Bronchial epithelial cell (primary cell): Measurements from ENCODE around the gene SDCCAG8. TPM values are rescaled to one million over a fixed set of nuclear protein-coding genes. Genes with fewer than 3 reads are reported as not detected.

Source experiments
- DNase-seq: peaks from one replicate; pipeline ENCODE4 v3.0.0-alpha.2; 2010; ENCODE audit warnings: low read depth
- FAIRE-seq: peaks from 2 replicates; lab custom pipeline; 2011; peaks lifted over from hg19 to GRCh38; lab: Jason Lieb, UNC
- H3K27me3 ChIP-seq: 2 replicates; pipeline ENCODE4 v1.5.1; 2011; ENCODE audit warnings: low read length; ENCODE audit not compliant: control insufficient read depth, insufficient read depth
- H3K36me3 ChIP-seq: 2 replicates; pipeline ENCODE4 v1.5.1; 2011; ENCODE audit warnings: low read length; ENCODE audit not compliant: control insufficient read depth, insufficient read depth
- H3K4me3 ChIP-seq: 2 replicates; pipeline ENCODE4 v1.5.1; 2011; ENCODE audit warnings: mild to moderate bottlenecking, low read depth, low read length, control low read depth
- CTCF ChIP-seq: IDR thresholded peaks from 2 replicates; pipeline ENCODE4 v1.5.1; 2011; ENCODE audit warnings: mild to moderate bottlenecking, moderate library complexity, low read length, control low read depth, inconsistent platforms; ENCODE audit not compliant: insufficient read depth, severe bottlenecking
- total RNA-seq: library from RNA; depleted of rRNA; stranded (reverse); fragments of >200 nt; gene quantifications from 2 replicates; pipeline ENCODE4 v1.2.1, GENCODE V29; 2014

The SDCCAG8 gene
- total RNA-seq, 1 donor from 2014 or later: 32.4 TPM

- TF ChIP-seq CTCF: no peak
- DNase-seq: no peak
- H3K27me3 ChIP-seq: no peaks in the 10 kb centered on the region
- FAIRE-seq: no peak
- peaks cover 6% of the 10 kb centered on the region for H3K36me3 ChIP-seq
- H3K4me3 ChIP-seq: no peak overlapping the region
These were observed 160.0 kb downstream of the SDCCAG8 start for GRCh38 chr1:243415663-243416408.

GRCh38 chr1:243416495-243416894, 160.7 kb downstream of the SDCCAG8 start:
- no peak overlapping the region for H3K4me3 ChIP-seq
- FAIRE-seq (no peak), DNase-seq (no peak)
- H3K27me3 ChIP-seq: no peaks in the 10 kb centered on the region
- TF ChIP-seq CTCF: no peak
- peaks cover 6% of the 10 kb centered on the region for H3K36me3 ChIP-seq

- TF ChIP-seq CTCF: no peak
- FAIRE-seq: no peak
These were observed 164.4 kb downstream of the SDCCAG8 start for GRCh38 chr1:243420016-243420945.

GRCh38 chr1:243420946-243421685, 165.3 kb downstream of the SDCCAG8 start:
- no peak for FAIRE-seq
- Histone ChIP-seq H3K36me3 (no peaks in the 10 kb centered on the region), H3K27me3 (no peaks in the 10 kb centered on the region), H3K4me3 (no peak overlapping the region)
- no peak for TF ChIP-seq CTCF
- DNase-seq: no peak

More at GRCh38 chr1:243420016-243420945, 164.4 kb downstream of the SDCCAG8 start:
- no peaks in the 10 kb centered on the region for H3K27me3 ChIP-seq
- peaks cover 6% of the 10 kb centered on the region for H3K36me3 ChIP-seq
- no peak for DNase-seq
- H3K4me3 ChIP-seq: no peak overlapping the region

GRCh38 chr1:243421784-243422183, 165.9 kb downstream of the SDCCAG8 start:
- no peaks in the 10 kb centered on the region for H3K27me3 ChIP-seq
- TF ChIP-seq CTCF: no peak
- DNase-seq: peak; percentile 68
- no peak for FAIRE-seq
- peaks cover 1% of the 10 kb centered on the region for H3K36me3 ChIP-seq
- H3K4me3 ChIP-seq: no peak overlapping the region
